Liver (tissue), 3 donors: Measurements from ENCODE around the gene ZNF691.

Source experiments
- CTCF ChIP-seq: fragments of 150-350 bp; IDR thresholded peaks from 2 replicates; pipeline ENCODE4 v1.5.1; 2017; ENCODE audit warnings: improper control_type of control experiment, low read depth, low read length; ENCODE audit not compliant: missing input control
- EGR1 ChIP-seq, 2 donors: IDR thresholded peaks; 2 replicates each; pipeline ENCODE4 v1.6.1; 2016 to 2018; ENCODE audit warnings: antibody characterized with exemption in 2 of 2, low read depth in 2 of 2
- FOXA1 ChIP-seq: IDR thresholded peaks from 2 replicates; pipeline ENCODE4 v1.6.1; 2016; ENCODE audit warnings: antibody characterized with exemption
- GABPA ChIP-seq, 2 donors: IDR thresholded peaks in 1 of 2; conservative IDR thresholded peaks in 1 of 2; 2 replicates each; pipeline ENCODE4 v1.6.1; 2016; ENCODE audit warnings: antibody characterized with exemption in 2 of 2, mild to moderate bottlenecking in 1 of 2, moderate library complexity in 1 of 2
- REST ChIP-seq: IDR thresholded peaks from 2 replicates; pipeline ENCODE4 v1.6.1; 2016; ENCODE audit warnings: antibody characterized with exemption, mild to moderate bottlenecking
- SP1 ChIP-seq: IDR thresholded peaks from 2 replicates; pipeline ENCODE4 v1.6.1; 2018; ENCODE audit warnings: antibody characterized with exemption, mild to moderate bottlenecking
- TAF1 ChIP-seq: conservative IDR thresholded peaks from 2 replicates; pipeline ENCODE4 v1.6.1; 2016; ENCODE audit warnings: antibody characterized with exemption, mild to moderate bottlenecking
- ZBTB33 ChIP-seq: IDR thresholded peaks from 2 replicates; pipeline ENCODE4 v1.6.1; 2016; ENCODE audit warnings: antibody characterized with exemption
- donor health status: healthy.
- donor health status: healthy.

GRCh38 chr1:42845193-42845592 is 1.2 kb upstream of the ZNF691 start:
- TF ChIP-seq CTCF (no peak), REST (no peak), ZBTB33 (no peak), EGR1 (IDR thresholded peaks at IDR 0.05; ENCODE audit: low read depth in 2 of 2) (no peak), TAF1 (no peak), SP1 (no peak), FOXA1 (no peak), GABPA (IDR thresholded peaks at IDR 0.05 in 1 of 2, conservative IDR thresholded peaks at IDR 0.05 in 1 of 2) (no peak)
